Measurements from ENCODE around the gene DAND5. TPM values are rescaled to one million over a fixed set of nuclear protein-coding genes. Genes with fewer than 3 reads are reported as not detected.

DAND5 gene
- total RNA-seq, 1 donor, result under 0.01 TPM

DNA sequence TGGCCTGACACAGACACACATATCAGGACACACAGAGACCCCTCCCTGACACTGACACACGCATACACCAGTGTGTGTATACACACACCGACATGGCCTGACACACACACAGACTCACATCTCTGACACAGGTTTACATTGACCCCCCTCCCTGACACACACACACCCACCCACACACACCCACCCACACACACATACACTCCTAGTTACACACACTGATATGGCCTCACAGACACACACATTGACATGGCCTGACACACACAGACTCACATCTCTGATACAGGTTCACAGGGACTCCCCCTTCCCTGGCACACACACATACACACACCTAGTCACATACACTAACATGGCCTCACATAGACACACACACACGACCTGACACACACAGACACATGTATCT is 21.5 kb downstream of the DAND5 start:
- no peak for DNase-seq (ENCODE audit: low read depth in 2 of 3, low spot score in 2 of 3)

DNA sequence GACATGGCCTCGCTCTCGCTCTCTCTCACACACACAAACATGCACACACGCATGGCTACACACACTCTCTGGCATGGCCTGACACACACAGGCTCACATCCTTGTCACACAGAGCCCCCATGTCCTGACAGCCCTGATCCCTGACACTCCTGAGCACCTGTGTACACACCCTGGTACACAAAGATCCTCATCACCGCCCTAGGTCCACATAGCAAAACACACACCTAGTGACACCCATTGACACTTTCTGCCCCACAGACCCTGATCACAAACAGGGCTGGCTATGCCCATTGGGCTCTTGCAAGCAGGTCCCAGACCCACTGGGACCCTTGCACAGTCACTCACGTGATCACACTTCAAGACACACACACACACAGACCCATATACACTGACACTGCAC is 21.9 kb downstream of the DAND5 start:
- no peak for DNase-seq (ENCODE audit: low read depth in 2 of 3, low spot score in 2 of 3)

DNA sequence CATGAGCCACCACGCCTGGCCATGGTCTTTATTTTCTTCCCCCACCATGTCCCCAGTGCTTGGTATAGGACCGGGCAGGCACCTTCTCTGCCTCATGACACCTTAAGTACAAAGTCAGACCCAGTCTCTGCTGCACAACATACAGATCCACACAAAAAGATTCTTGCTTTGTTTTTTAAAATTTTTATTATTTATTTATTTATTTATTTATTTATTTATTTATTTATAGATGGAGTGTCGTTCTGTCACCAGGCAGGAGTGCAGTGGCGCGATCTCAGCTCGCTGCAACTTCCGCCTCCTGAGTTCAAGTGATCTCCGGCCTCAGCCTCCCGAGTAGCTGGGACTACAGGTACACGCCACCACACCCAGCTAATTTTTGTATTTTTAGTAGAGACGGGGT is 23.4 kb downstream of the DAND5 start:
- no peak for DNase-seq (ENCODE audit: low read depth in 2 of 3, low spot score in 2 of 3)

DNA sequence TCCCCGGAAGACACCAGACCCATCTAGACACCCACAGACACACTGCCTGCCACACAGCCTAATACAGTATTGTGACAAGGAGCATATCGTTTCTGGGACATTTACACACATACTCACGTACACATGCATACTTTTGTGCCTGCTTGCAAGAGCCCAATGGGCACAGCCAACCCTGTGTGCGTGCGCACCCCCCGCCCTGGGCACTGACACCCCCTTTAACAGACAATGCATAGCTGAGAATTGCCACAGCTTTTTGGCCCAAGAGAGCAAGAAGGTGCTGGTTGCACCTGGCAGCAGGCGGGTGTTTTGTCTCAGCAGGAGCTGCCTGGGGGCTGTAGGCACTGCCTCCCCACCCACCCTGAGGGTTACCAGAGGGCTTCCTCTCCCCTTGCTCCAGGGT is 24.2 kb downstream of the DAND5 start:
- DNase-seq (ENCODE audit: low read depth in 2 of 3, low spot score in 2 of 3), result no peak

DNA sequence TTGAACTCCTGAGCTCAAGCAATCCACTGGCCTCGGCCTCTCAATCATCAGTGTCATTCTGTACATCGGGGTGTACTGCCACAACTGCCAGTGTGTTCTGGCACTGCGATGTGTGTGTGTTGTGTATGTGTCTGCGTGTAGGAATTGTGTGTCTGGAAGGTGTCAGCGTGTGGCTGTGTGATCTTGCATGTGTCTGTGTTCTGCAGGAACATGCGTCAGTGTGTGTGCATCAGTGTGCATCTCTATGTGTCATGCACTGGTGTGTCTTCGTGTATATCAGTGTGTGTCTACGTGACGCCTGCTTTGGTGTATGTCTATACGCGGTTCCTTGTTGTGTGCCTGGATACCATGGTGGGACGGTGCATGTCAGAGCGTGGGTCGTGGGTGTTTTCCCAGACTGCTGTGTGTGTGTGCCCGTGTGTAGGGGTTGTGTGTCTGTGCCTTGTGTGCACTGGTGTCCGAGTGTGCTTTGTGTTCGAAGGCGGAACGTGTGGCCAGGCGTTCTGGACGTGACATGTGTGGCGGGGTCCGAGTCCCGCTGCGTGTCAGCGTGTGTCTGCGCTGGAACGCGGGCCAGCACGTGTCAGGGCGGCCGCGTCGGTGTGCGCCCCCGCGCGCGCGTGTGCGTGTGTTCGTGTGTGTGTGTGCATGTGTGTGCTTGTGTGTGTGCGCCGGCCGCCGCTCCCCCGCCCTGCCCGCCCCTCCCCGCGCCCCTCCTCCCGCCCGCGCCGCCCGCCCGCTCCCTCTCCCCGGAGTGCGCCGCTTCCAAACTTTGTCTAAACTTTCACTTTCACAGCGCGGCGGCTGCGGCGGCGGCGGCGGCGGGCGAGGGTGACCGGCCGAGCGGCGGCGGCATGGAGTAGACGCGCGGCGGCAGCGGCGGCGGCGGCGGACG is 25.6 kb downstream of the DAND5 start, which contains the start of gene NFIX:
TSS of gene NFIX (plus strand) at position 775 of the 895 bp plus-strand sequence. CDS start 363 bp downstream, outside the sequence.
- peak in 2 of 3 donors; percentile 69 to 81 for DNase-seq (ENCODE audit: low read depth in 2 of 3, low spot score in 2 of 3)

DNA sequence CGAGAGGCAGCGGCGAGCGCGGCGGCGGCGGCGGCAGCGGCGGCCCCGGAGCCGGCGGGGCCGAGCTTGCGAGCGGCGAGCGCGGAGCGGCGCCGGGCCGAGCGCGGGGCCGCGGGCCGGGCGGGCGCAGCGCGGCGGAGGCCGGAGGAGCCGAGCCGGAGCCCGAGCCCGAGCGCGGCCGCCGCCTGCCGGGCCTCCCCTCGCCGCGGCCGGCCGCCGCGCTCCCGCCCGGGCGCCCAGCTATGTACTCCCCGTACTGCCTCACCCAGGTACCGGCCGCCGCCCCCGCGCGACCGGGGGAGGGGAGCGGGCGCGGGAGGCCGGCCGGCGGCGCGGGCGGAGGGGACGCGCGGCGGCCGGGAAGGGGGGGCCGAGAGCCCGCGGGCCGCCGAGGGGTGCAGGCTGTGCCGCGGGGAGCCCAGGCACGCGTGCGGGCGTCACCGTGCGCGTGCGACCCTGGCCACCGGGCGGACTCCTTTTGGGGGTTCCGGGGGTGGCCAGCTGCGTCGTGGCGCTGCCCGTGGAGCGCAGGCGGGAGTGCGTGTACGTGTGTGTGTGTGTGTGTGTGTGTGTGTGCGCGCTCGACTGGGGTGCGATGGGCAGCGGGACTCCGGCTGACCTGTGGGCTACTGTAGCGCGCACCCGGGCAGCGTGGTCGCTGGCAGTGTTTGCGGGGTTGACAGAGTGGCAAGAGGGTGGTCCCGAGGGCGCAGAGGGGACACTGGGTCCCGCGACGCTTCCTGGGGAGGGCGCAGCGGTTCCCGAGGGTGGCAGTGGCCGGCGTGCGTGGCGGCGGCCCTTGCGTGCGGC is 26.4 kb downstream of the DAND5 start:
- DNase-seq (ENCODE audit: low read depth in 2 of 3, low spot score in 2 of 3), result peak in 1 of 3 donors; percentile 28

DNA sequence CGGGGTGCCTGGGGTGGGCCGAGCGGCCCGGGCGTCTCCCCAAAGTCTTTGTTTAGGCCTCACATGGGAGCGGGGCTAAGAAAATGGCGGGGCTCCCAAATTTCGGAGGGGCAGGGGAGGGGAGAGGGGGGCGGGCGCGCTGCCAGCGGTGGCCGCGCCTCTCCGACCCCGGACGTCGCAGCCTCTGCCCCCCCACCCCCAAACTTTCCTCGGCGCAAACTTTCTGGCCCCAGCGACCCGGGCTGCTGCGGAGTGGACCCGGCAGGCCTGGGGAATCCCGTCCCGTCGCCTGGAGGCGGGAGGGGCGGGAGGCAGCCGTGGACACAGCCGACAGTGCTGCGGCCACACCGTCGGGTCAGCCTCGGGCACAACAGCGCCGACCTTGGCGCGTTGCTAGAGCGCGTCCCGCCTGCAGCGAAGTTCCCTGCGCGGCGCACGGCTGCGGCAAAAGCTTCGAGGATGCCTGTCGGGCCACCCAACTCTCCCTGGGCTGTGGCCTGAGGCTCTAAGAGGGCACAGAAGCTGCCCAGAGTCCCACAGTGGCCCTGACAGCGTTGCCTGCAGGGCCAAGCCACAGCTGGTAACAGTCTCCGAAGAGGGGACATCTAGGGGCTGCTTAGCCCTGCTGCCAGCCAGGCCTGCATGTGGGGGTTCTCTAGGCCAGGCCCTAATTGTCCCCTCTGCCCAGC is 27.2 kb downstream of the DAND5 start:
- DNase-seq (ENCODE audit: low read depth in 2 of 3, low spot score in 2 of 3), result no peak

DNA sequence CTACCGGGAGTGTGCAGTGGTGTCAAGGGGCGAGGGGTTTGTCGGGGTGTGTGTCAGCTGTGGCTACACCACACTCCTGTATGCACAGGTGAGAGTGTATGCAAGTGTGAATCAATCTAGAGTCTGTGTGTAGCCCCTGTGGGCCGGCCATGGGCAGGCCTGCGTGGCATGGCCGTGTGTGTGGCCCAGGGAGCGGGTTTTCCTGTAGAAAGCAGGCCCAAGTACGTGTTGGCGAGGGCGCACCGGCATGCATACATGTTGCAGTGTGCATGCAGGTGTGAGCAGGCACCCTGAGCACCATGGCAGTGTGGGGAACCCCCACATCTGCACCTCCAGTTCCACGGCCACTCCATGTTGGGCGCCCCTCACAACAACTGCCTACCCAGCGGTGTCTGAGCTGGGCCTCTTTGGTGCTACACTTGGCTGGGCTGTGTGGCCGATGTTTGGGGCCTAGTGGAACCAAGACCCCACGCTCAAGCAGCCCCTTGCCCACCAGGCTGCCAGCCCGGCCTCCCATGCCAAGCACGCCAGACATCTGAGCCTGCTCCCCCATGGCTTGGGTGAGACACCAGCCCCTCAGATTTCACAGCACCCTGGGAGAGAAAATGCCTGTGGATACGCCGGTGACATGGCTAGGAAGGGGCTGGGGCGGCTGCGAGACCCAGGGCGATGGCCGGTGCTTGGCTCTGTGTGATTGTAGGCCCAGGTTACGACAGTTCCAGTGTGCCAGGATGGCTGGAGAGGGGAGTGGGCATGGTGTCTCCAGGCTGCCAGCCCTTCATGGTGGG is 28.0 kb downstream of the DAND5 start:
- DNase-seq (ENCODE audit: low read depth in 2 of 3, low spot score in 2 of 3), result no peak

DNA sequence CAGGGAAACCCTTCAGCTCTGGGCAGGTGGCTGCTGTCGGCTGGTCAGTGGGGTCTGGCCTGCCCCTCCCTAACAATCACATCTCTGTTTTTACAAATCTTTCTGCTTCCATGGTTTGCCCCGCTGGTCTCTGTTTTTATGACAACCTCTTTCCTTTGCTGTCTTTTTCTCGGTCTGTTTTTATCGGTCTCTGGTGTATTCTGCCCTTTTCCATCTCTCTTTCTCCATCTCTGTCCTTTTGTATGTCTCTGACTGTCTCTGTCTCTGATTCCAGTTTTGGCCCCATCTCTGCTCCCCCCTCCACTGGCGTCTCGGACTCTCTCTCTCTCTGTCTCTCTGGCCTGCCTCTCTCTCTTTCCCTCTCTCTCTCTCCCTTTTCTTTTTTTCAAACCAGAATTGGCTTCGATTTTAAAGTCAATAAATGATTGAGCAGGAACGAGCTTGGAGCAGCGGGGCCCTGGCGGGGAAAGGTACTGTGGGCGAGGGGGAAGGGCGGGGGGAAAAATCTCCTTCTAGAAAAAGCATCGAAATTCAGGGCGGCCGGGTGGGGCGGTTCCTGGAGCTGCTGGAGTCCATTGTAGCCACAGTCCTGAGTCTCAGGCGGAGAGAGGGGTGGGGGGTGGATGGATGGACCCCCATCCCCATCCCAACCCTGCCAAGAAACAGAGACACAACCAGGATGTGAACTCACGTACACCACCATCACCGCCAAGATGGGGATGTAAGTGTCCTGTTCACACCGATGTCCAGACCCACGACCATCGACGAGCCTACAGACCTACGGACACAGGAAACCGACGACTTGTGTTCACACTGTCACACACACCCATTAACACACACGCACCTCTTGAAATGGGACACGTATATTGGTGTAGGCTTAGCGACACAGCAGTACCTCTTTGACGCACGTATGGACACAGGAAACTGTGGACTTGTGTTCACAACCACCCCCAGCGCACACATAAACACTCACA is 28.9 kb downstream of the DAND5 start:
- DNase-seq (ENCODE audit: low read depth in 2 of 3, low spot score in 2 of 3), result no peak

DNA sequence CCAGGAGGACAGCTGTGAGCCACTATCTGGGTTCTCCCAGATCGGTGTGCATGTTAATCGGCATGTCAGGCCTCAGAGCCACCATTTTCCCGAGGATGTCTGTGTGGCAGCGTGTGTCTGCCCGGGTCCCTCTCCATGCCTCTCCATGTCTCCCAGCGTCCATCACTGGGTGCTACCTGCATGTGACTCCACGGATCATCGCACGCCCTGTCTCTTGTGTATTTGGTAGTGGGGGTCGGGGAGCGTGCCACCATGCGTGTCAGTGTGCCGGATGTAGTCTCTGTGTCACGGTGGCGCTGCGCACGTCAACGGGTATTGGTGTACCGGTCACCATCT is 31.8 kb downstream of the DAND5 start:
- no peak for DNase-seq (ENCODE audit: low read depth in 2 of 3, low spot score in 2 of 3)

DNA sequence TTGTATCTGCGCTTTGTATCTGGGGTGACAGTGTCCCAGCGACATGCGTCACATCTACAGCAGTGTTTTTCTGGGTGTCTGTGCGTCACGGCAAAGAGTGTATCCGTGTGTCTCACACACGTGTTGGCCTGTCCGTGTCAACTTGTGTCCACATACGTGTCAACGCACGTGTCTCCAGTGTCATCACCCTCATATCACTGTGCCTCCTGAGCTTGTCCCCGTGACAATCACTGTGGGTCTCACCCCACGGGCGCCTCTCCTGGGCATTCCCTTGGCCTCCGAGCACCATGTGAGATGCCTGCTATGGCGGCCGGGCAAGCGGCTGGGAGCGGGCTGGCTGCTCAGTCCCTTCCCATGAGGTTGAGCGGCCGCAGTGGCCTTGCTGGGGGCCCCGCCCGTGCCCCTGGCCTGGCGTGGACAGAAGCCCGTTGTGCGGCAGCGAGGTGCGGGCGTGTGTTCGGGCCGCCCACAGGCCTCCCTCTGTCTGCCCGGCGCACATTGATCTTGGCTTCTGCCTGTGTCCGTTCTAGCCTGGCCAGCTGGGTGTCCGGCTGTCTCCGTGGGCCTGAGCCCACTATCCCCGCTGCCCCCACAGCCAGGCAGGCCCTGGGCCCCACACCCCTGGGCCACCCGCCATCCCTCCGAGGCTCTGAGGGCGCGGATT is 32.3 kb downstream of the DAND5 start:
- no peak for DNase-seq (ENCODE audit: low read depth in 2 of 3, low spot score in 2 of 3)

DNA sequence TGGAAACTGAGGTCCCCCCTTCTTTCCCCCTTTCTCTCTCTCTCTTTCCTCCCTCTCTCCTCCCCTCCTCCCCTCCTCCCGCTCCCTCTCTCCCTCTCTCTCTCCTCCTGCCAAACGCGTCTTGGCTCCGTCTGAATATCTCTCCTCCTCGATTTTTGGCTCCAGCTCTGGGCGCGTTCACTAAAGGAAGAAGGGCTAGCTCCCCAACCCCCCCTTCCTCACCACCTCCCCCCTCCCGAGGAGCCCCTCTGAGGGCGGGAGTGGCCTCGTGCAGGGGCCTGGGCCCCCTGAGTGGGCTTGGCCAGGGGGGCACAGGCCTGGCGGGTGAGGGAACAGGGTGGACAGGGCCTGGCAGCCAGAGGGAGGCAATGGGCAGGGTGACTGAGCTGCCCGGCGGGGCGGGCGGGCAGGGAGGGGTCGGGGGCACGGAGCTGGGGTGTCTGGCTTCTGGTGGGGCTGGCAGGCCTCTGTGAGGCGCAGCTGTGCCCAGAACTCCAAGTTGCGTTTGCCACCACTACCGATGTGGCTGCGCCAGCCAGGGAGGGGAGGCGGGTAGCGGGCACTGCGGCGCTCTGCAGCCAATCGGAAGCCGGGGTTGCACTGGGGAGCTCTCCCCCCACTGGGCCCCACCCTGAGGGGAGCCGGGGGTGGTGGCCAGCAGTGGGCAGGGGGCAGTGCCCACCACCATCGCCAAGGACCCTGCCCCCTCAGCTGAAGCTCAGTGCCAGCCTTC is 33.0 kb downstream of the DAND5 start:
- DNase-seq (ENCODE audit: low read depth in 2 of 3, low spot score in 2 of 3), result no peak

DNA sequence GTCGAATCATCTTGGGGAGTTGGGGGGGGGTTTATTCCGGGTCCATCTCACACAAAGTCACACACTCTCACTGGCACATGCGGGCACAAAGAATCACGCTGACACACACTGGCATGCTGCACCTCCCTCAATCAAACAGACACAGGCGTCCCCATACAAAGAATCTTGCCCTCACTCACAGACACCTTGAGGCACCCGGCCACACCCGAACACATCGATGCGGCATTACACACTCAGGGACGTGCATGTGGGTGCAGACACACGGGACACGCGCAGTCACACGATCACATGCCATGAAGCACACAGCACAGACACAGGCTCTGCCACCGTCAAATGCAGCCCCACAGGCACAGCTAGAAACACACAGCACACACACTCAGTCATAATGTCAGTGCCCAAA is 33.7 kb downstream of the DAND5 start:
- no peak for DNase-seq (ENCODE audit: low read depth in 2 of 3, low spot score in 2 of 3)

DNA sequence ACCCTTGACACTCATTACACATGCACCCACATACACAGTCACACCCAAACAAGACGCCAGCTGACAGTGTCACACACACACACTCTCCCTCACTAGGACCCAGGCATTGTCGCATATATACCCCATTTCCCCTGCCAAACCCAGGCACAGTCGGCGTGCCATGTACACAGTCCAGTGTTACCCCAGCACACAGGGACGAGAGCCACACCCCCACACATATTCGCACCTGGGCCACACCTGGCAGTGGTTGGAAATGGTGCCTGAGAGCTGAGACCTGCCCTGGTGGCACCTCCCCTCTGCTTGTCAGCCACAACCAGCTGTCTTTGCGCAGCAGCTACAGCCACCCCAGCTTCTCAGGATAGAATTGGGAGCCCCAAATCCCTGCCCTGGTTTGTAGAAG is 34.9 kb downstream of the DAND5 start:
- no peak for DNase-seq (ENCODE audit: low read depth in 2 of 3, low spot score in 2 of 3)

DNA sequence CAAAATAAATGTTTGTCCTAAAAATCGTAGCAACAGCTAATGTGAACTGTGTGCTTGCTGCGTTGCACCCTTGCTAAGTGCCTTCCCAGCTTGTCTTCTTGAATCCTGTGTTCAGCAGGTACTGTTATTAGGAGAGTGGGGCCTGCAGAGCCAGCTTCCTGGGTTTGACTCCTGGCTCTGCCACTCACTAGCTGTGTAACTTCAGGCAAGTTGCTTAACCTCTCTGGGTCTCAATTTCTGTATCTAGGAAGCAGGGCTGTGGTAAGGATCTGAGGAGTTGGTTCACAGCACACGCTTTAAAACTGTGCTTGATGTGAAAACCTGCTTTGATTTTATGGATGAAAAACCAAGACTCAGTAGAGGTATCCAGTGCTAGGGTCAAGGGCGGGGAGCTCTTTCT is 35.9 kb downstream of the DAND5 start:
- DNase-seq (ENCODE audit: low read depth in 2 of 3, low spot score in 2 of 3), result no peak

DNA sequence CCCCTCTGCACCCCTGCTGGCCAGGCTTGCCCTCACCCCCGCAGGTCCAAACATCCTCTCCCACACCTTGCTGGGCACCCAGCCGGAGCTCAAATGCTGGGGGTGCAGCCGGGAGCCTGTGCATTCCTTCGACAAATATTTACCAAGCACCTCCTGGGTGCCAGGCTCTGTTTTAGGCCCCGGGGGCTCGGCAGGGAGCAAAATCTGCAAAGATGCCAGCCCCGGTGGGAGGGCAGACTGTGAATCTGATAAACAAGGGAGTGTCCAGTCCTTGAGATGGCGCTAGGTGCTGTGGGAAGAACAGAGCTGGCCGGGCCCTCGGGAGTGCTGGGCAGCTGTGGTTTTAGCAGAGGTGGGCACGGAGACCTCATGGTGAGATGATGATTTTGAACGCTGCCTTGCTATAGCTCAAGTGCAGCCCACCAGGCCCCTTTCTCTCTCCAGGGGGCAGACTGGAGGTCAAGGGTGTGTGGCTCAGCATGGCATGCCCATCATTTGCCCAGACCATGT is 36.5 kb downstream of the DAND5 start:
- no peak for DNase-seq (ENCODE audit: low read depth in 2 of 3, low spot score in 2 of 3)

DNA sequence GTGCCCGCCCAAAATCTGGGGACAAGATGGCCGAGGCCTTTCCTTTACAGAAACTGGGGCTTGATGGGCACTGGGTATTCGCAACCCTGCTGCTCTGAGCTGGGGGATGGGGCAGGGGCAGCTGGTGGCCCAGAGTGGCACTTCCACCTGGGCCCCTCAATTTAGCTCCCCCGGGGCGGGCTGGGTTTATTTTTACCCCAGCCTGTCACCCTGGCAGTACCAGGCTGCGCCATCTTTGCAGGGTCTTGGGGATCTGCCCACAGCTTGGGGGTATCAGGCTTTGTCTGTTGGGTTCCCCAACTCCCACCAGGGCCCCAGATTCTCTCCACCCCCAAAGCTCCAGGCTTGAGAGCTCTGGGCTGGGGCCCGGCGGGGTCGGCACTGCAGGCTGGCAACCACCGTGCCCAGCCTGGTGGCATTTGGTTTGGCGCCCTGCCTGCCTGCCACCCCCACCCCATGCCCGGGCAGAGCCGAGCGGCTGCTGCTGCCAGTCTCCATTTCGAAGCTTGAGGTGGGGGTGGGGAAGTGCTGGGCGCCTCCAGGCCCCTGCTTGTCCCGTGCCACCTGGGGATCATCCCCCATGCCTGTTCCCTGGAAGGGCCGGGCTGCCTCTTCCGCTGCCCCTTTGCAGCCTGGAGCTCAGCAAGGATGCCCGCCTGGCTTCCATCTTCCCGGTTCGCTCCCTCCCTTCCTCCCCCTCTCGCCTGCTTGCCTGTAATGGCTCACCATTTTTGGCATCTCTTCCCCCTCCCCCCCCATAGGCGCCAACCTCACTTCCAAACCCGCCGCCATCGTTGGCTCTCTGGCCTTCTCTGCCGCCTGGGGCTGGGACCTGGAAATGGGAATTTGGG is 37.3 kb downstream of the DAND5 start:
- no peak for DNase-seq (ENCODE audit: low read depth in 2 of 3, low spot score in 2 of 3)

All from hematopoietic multipotent progenitor cell (in vitro differentiated cells).